Measurements from ENCODE around the gene IFI27L2.
A peak's percentile ranks its signal among the peaks of the same experiment; 100 is the strongest.

Gene IFI27L2

GRCh38 chr14:94153750-94154342 is 24.4 kb upstream of the IFI27L2 start:
- DNase-seq (ENCODE audit: low spot score) (no peak), FAIRE-seq (no peak)

- DNase-seq (ENCODE audit: low spot score): no peak
- FAIRE-seq: no peak
Measured at GRCh38 chr14:94152676-94153075, 23.3 kb upstream of the IFI27L2 start.

GRCh38 chr14:94145902-94146527 is 16.6 kb upstream of the IFI27L2 start:
- DNase-seq (ENCODE audit: low spot score) (no peak), FAIRE-seq (no peak)

GRCh38 chr14:94144765-94145164 is 15.4 kb upstream of the IFI27L2 start:
- FAIRE-seq: no peak
- no peak for DNase-seq (ENCODE audit: low spot score)

GRCh38 chr14:94143711-94144110 is 14.3 kb upstream of the IFI27L2 start:
- FAIRE-seq: no peak
- no peak for DNase-seq (ENCODE audit: low spot score)

GRCh38 chr14:94143239-94143638 is 13.8 kb upstream of the IFI27L2 start:
- DNase-seq (ENCODE audit: low spot score): no peak

GRCh38 chr14:94142836-94143235 is 13.4 kb upstream of the IFI27L2 start:
- DNase-seq (ENCODE audit: low spot score): no peak
- no peak for FAIRE-seq

More at GRCh38 chr14:94143239-94143638, 13.8 kb upstream of the IFI27L2 start:
- FAIRE-seq: no peak

GRCh38 chr14:94142247-94142646 is 12.8 kb upstream of the IFI27L2 start:
- FAIRE-seq (no peak), DNase-seq (ENCODE audit: low spot score) (no peak)

GRCh38 chr14:94139421-94139820 is 10.0 kb upstream of the IFI27L2 start:
- no peak for FAIRE-seq
- no peak for DNase-seq (ENCODE audit: low spot score)

GRCh38 chr14:94139006-94139405 is 9.6 kb upstream of the IFI27L2 start:
- no peak for FAIRE-seq
- no peak for DNase-seq (ENCODE audit: low spot score)

GRCh38 chr14:94138251-94138650 is 8.8 kb upstream of the IFI27L2 start:
- DNase-seq (ENCODE audit: low spot score): no peak
- FAIRE-seq: no peak

- FAIRE-seq: no peak
- peak; percentile 45 for DNase-seq (ENCODE audit: low spot score)
Measured at GRCh38 chr14:94136575-94137331, 7.3 kb upstream of the IFI27L2 start.

GRCh38 chr14:94135476-94135875 is 6.1 kb upstream of the IFI27L2 start:
- no peak for DNase-seq (ENCODE audit: low spot score)
- no peak for FAIRE-seq

GRCh38 chr14:94132285-94132887 is 3.0 kb upstream of the IFI27L2 start:
- FAIRE-seq (peak; percentile 38), DNase-seq (ENCODE audit: low spot score) (peak; percentile 38)

GRCh38 chr14:94129758-94130414 is 482 bp upstream of the IFI27L2 start:
- FAIRE-seq: no peak

GRCh38 chr14:94128216-94128839 is 1.1 kb downstream of the IFI27L2 start:
- FAIRE-seq: no peak
- no peak for DNase-seq (ENCODE audit: low spot score)

More at GRCh38 chr14:94129758-94130414, 482 bp upstream of the IFI27L2 start:
- DNase-seq (ENCODE audit: low spot score): no peak

GRCh38 chr14:94127330-94127729 is 2.1 kb downstream of the IFI27L2 start:
- FAIRE-seq: no peak

GRCh38 chr14:94126800-94127199 is 2.6 kb downstream of the IFI27L2 start:
- no peak for FAIRE-seq
- DNase-seq (ENCODE audit: low spot score): no peak

More at GRCh38 chr14:94127330-94127729, 2.1 kb downstream of the IFI27L2 start:
- DNase-seq (ENCODE audit: low spot score): no peak

GRCh38 chr14:94126419-94126677 is 3.1 kb downstream of the IFI27L2 start:
- FAIRE-seq (no peak), DNase-seq (ENCODE audit: low spot score) (no peak)

GRCh38 chr14:94125659-94126418 is 3.6 kb downstream of the IFI27L2 start:
- DNase-seq (ENCODE audit: low spot score): no peak
- FAIRE-seq: no peak
